NCI-H510A (cell line): ENCODE data around the gene RPTOR.

Experiments
- DNase-seq: peaks from one replicate; lab custom pipeline; 2025; lab: John Stamatoyannopoulos, UW

RPTOR gene

GRCh38 chr17:80817321-80817845, 272.7 kb downstream of the RPTOR start:
- no peak for DNase-seq

DNA sequence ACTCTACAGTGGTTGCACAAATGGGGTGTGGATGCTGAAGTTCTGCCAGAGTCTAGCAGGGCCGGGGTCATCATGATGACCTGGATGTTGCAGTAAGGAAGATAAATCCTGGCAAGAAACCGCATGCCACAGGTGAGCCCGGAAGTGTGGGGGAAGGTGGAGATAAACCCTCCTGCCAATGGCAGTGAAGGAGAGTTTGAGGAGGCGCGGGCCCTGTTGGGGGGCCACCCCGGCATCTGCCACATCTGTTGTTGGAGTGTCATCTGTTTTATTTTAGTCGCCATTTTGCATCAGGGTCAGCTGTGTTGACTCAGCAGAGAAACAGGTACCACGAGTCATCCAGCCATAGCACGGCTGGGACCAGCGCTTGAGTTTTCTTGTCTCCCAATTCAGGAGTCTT, 273.2 kb downstream of the RPTOR start:
- DNase-seq: no peak

DNA sequence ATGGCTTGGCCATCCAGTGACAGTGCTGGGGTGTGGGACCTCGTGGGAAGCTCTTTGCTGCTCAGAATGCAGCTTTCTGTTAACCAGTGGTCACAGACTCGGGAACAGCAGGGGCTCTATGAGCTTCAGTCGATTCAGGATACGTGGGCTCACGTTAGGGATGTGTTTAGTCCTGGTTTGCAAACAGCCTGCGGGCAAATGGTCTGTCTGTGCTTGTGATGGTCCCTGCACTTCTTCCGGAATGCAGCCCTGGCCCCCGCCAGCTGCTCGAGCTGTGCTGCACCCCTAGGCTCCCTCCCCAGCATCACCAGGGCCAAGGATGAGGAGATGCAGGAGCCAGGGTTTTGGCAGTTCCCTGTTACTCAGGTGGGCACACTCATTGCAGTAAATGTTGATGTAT, 274.2 kb downstream of the RPTOR start:
- no peak for DNase-seq

- no peak for DNase-seq
Observed at GRCh38 chr17:80819422-80820164, 275.0 kb downstream of the RPTOR start.

DNA sequence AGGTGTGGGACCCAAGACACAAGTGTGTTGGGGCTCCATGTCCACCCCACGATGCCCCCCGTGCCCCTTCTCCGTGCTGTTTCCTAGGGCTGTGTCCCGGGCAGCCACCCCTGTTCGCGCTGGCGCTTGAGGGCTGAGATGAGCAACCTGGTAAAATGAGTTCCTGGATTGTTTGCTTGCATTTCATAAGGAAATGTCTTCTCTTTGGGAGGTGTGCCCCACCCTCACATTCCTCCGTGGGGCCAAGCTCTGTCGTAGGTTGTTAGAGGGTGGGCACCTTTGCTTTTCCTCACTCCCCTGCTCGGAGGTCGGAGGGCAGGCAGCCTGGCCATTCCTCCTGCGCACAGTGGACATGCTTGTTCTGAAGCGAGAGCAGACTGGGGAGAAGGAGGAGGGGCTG, 275.7 kb downstream of the RPTOR start:
- no peak for DNase-seq

GRCh38 chr17:80821546-80821945, 276.9 kb downstream of the RPTOR start:
- DNase-seq: no peak

GRCh38 chr17:80822021-80822699, 277.5 kb downstream of the RPTOR start:
- DNase-seq: no peak

GRCh38 chr17:80822700-80823410, 278.2 kb downstream of the RPTOR start:
- DNase-seq: no peak

GRCh38 chr17:80824549-80825470, 280.2 kb downstream of the RPTOR start:
- no peak for DNase-seq

- no peak for DNase-seq
Observed at GRCh38 chr17:80825471-80826345, 281.1 kb downstream of the RPTOR start.

DNA sequence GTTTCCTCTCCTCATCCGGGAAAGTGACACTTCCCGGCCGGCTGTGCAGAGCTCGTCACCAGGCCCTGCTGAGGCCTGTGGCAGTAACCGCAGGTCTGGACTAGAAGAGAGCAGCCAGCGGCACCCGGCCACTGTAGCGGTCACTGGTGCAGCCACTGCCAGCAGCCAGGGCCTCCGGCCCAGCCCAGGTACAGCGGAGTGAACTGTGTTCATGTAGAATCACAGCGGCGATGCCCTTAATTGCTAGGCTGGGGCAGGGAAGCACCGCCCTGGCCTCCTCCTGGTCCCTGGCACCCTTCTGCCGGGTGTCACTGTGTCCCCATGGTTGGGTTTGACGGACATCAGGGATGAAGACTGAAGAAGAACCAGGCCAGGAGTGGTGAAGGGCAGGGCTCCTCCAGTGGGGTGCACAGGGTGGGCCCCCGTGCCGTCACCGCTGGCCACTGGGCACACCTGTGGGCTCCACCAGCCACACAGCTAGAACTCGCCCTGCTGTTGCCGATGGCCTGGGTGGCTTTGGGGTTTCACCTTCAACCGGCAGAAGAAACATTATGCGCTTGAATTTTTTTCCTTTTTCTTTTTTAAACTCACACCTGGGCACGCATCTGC, 281.8 kb downstream of the RPTOR start:
- no peak for DNase-seq

DNA sequence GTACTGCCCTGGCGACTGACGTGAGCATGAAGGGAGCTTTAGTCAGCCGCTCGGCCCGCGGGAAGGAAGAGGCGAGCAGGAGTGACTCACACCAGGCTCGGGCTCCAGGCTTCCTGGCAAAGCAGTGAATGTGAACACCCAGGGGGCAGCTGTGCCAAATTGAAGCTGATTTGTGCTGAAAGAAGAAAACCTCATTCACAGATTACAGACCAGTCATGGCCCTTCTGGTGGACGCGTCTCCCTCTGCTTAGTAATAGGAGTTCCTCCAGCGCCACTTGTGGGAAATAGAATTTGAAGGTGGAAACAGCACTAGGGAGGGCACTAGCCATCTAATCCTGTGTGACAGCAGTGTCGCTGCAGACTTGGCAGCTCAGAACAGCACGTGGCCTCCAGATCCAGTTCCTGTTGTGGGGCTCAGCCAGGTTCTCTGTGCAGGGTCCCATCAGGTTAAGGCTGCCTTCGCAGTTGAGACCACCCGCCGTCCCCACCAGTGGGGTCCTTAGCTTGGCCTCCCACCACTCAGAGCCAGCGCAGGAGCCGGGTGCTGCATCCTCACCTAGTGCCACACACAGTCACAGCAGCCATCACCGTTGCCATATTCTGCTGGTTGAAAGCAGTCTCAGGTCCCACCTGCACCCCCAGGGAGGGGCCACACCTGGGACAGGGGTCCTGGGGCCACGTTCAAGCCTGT, 282.5 kb downstream of the RPTOR start:
- DNase-seq: no peak

- DNase-seq: peak; percentile 69
Observed at GRCh38 chr17:80827646-80828643, 283.3 kb downstream of the RPTOR start.

DNA sequence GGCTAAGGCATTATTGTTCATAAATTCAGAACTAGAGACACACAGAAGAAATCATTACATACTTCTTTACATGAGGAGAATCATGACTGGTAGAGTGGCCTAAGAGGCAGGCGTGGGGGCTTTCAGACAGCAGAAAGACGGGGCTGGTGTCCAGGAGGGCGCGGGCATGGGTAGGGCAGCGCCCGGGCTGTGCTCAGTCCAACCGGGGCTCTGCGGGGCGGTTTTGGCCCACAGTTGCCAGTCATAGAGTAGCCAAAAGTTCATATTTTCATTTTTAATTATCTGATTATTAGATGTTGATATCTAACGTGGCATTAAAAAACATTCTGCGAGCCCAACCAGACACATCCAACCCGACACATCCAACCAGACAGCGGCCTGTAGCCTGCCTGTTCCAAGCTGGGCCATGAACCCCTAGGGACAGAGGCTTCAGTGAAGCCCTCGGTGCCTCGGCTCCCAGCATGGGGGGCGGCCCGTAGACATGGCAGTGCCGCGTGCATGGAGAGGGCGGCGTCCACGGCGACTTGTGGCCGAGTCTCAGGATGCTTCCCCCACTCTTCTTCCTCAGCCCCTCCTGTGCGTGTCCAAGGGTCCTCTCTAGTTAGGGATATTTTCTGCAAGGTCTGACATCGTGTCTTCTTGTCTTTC, 284.7 kb downstream of the RPTOR start:
- DNase-seq: no peak

GRCh38 chr17:80830020-80830780, 285.6 kb downstream of the RPTOR start:
- DNase-seq: no peak

DNA sequence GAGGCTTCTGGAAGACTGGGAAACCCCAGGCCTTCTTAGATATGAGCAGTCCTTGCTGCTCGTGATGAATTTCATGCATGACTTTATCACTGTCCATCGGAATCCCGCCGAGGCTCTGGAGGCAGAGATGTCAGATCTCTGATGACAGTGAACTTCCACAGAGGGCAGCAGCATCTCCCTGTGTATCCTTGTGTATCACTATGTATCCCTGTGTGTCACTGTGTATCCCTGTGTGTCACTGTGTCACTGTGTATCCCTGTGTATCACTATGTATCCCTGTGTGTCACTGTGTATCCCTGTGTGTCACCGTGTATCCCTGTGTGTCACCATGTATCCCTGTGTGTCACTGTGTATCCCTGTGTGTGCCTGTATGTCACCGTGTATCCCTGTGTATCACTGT, 286.9 kb downstream of the RPTOR start:
- no peak for DNase-seq

DNA sequence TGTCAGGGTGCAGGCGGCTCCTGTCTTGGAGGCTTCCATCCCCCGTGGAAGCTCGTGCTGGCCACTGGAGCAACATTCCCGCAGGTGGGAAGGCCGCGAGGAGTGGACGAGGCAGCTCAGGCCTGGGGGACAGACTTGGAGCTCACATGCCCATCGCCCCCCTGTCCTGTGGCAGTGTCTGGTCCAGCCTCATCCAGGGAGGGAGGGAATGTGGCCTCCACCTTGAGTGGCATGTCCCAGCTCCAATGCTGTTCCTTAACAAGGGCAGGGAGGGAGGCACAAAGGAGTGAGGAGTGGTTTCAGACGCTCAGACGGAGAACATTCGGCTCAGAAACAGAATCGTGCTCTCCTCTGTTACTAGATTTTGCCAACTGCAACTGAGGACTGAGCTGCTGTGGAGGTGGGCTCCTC, 287.6 kb downstream of the RPTOR start:
- peak; percentile 78 for DNase-seq
